Nephron progenitor cell (in vitro differentiated cells): ENCODE results near the gene POLR2H.

Source experiments
- DNase-seq: peaks from one replicate; pipeline ENCODE4 v3.0.0; 2021
- H3K27ac Mint-ChIP-seq: 2 replicates; pipeline ENCODE4 v1.8.0; 2021; ENCODE audit warnings: mild to moderate bottlenecking, moderate library complexity, mixed read lengths
- H3K27me3 Mint-ChIP-seq: 2 replicates; pipeline ENCODE4 v1.8.0; 2021; ENCODE audit warnings: mild to moderate bottlenecking, low read depth, mixed read lengths; ENCODE audit not compliant: poor library complexity
- H3K36me3 Mint-ChIP-seq: 2 replicates; pipeline ENCODE4 v1.8.0; 2021; ENCODE audit warnings: low read depth, mixed read lengths
- H3K4me1 Mint-ChIP-seq: 2 replicates; pipeline ENCODE4 v1.8.0; 2021; ENCODE audit warnings: mixed read lengths
- H3K4me3 Mint-ChIP-seq: 2 replicates; pipeline ENCODE4 v1.8.0; 2021; ENCODE audit warnings: mild to moderate bottlenecking, moderate library complexity, mixed read lengths
- H3K9me3 Mint-ChIP-seq: 2 replicates; pipeline ENCODE4 v1.8.0; 2021; ENCODE audit warnings: mild to moderate bottlenecking, moderate library complexity, mixed read lengths
- TF ChIP-seq, protein P1 (sequence below): fragments of 200-600 bp; sonication (generic); IDR thresholded peaks from 2 replicates; pipeline ENCODE4 v1.5.0; 2021; ENCODE audit warnings: antibody characterized with exemption

The POLR2H gene

DNA sequence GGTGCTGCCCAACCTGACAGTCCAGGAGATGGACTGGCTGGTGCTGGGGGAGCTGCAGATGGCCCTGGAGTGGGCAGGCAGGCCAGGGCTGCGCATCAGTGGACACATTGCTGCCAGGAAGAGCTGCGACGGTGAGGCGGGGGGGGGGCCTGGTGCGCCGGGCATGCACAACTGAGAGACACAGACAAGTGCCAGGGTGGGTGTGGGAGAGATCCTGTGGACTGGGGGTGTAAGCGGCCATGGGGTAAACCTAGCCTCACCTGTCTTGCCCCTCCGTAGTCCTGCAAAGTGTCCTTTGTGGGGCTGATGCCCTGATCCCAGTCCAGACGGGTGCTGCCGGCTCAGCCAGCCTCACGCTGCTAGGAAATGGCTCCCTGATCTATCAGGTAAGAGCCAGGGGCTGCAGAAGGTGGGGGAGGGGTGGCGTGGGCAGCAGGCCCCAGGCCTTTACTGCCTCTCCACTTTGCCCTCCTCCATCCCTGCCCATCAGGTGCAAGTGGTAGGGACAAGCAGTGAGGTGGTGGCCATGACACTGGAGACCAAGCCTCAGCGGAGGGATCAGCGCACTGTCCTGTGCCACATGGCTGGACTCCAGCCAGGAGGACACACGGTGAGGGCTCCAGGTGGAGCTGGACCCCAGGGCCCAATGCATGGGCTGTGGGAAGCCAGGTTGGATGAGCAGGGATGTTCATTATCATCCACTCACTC is 21.7 kb downstream of the POLR2H start:
- Mint-ChIP-seq H3K36me3 (no peaks in the 10 kb centered on the region), H3K4me1 (peaks cover 13% of the 10 kb centered on the region), H3K27ac (no peak overlapping the region), H3K4me3 (no peak overlapping the region), H3K27me3 (peaks cover 38% of the 10 kb centered on the region), H3K9me3 (no peaks in the 10 kb centered on the region)
- TF ChIP-seq, protein P1, sequence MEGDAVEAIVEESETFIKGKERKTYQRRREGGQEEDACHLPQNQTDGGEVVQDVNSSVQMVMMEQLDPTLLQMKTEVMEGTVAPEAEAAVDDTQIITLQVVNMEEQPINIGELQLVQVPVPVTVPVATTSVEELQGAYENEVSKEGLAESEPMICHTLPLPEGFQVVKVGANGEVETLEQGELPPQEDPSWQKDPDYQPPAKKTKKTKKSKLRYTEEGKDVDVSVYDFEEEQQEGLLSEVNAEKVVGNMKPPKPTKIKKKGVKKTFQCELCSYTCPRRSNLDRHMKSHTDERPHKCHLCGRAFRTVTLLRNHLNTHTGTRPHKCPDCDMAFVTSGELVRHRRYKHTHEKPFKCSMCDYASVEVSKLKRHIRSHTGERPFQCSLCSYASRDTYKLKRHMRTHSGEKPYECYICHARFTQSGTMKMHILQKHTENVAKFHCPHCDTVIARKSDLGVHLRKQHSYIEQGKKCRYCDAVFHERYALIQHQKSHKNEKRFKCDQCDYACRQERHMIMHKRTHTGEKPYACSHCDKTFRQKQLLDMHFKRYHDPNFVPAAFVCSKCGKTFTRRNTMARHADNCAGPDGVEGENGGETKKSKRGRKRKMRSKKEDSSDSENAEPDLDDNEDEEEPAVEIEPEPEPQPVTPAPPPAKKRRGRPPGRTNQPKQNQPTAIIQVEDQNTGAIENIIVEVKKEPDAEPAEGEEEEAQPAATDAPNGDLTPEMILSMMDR: no peak
- no peak for DNase-seq

DNA sequence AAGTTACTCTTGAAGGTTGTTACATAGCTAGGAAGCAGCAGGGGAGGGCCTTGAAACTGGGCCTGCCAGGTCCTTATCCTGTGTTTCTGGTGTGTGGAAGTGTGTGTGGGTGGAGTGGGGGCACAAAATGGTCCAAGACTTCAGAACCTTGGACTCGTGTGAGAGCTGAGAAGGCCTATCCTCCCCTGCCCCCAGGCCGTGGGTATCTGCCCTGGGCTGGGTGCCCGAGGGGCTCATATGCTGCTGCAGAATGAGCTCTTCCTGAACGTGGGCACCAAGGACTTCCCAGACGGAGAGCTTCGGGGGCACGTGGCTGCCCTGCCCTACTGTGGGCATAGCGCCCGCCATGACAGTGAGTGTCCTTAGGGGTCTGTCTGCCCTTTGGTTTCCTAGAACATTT is 22.8 kb downstream of the POLR2H start:
- H3K9me3 Mint-ChIP-seq: no peaks in the 10 kb centered on the region
- no peak overlapping the region for H3K27ac Mint-ChIP-seq
- no peaks in the 10 kb centered on the region for H3K36me3 Mint-ChIP-seq
- TF ChIP-seq, protein P1: no peak
- no peak for DNase-seq
- peaks cover 28% of the 10 kb centered on the region for H3K27me3 Mint-ChIP-seq
- no peak overlapping the region for H3K4me3 Mint-ChIP-seq
- peaks cover 6% of the 10 kb centered on the region for H3K4me1 Mint-ChIP-seq

DNA sequence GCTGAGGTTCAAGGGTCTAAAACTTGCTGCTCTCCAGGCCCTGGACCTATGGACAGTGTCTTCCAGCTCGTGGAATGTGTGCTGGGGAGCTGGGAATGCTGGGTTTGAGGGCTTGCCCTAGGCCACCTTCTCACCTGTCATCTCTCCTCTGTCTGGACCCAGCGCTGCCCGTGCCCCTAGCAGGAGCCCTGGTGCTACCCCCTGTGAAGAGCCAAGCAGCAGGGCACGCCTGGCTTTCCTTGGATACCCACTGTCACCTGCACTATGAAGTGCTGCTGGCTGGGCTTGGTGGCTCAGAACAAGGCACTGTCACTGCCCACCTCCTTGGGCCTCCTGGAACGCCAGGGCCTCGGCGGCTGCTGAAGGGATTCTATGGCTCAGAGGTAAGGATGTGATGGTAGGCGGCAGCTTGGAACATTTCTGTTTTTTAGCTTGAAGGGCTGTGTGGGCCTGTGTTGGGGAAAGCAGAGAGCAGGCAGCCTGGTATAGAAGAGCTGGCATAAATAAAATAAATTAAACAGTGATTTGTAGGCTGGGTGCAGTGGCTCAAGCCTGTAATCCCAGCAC is 23.4 kb downstream of the POLR2H start:
- no peak for DNase-seq
- Mint-ChIP-seq H3K27ac (peak overlapping the region; percentile 39), H3K27me3 (peaks cover 27% of the 10 kb centered on the region), H3K4me3 (no peak overlapping the region), H3K36me3 (no peaks in the 10 kb centered on the region), H3K9me3 (no peaks in the 10 kb centered on the region), H3K4me1 (peaks cover 10% of the 10 kb centered on the region)
- TF ChIP-seq, protein P1: no peak

DNA sequence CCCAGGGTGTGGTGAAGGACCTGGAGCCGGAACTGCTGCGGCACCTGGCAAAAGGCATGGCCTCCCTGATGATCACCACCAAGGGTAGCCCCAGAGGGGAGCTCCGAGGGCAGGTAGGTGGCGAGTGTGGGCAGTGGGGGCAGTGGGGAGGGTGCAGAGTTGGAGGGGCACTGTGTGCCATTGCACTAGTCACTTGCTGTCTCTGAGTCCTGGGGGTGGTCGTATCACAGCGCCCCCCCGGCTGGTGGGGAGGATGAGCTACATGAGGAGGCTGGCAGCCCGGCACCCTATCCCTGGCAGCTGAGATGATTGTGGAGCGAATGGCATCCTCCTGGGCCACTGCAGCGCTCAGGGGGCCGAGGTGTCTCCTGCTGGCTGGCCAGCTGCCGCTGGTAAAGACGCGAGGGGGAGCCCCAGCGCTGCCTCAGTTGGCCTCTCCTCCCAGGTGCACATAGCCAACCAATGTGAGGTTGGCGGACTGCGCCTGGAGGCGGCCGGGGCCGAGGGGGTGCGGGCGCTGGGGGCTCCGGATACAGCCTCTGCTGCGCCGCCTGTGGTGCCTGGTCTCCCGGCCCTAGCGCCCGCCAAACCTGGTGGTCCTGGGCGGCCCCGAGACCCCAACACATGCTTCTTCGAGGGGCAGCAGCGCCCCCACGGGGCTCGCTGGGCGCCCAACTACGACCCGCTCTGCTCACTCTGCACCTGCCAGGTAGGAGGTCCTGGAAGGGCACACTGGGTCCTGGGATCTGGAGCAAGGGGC is 24.7 kb downstream of the POLR2H start:
- Mint-ChIP-seq H3K9me3 (no peaks in the 10 kb centered on the region), H3K36me3 (no peaks in the 10 kb centered on the region), H3K27me3 (peaks cover 21% of the 10 kb centered on the region), H3K4me1 (peaks cover 10% of the 10 kb centered on the region), H3K4me3 (no peak overlapping the region), H3K27ac (no peak overlapping the region)
- TF ChIP-seq, protein P1: no peak
- DNase-seq: no peak

DNA sequence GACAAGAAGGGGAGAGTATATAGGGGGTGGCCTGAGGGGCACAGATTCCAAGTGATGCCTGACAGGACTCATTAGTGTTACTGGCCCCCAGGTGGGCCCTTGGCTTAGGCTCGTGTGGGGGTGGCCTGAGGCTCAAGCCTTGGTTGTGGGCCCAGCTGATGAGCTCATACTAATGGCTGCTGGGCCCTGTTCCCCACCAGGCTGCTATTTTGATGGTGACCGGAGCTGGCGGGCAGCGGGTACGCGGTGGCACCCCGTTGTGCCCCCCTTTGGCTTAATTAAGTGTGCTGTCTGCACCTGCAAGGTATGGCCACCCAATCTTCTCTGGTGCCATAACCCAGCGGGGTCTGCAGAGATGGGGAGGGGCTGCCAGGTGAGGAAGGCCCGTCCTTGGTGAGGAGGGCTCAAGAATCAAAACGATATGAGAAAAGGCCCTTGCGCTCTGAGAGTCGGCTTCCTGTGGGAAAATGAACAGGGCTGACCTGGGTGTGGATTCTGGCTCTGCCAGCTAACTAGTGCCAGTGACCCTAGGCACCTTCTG is 25.7 kb downstream of the POLR2H start:
- DNase-seq: no peak
- no peak overlapping the region for H3K4me3 Mint-ChIP-seq
- TF ChIP-seq, protein P1: no peak
- no peaks in the 10 kb centered on the region for H3K36me3 Mint-ChIP-seq
- H3K27me3 Mint-ChIP-seq: peaks cover 13% of the 10 kb centered on the region
- peaks cover 10% of the 10 kb centered on the region for H3K4me1 Mint-ChIP-seq
- no peaks in the 10 kb centered on the region for H3K9me3 Mint-ChIP-seq
- no peak overlapping the region for H3K27ac Mint-ChIP-seq
